ENCODE measurements around the gene RSL24D1. TPM values are rescaled to one million over a fixed set of nuclear protein-coding genes. Genes with fewer than 3 reads are reported as not detected.
A peak's percentile ranks its signal among the peaks of the same experiment; 100 is the strongest.

Gene RSL24D1
- total and polyA plus RNA-seq, 2 of the 13 experiments (the other 11 are each of a cell fraction or from before 2014, with no cell fraction given) = 58.8 to 100.0 TPM

DNA sequence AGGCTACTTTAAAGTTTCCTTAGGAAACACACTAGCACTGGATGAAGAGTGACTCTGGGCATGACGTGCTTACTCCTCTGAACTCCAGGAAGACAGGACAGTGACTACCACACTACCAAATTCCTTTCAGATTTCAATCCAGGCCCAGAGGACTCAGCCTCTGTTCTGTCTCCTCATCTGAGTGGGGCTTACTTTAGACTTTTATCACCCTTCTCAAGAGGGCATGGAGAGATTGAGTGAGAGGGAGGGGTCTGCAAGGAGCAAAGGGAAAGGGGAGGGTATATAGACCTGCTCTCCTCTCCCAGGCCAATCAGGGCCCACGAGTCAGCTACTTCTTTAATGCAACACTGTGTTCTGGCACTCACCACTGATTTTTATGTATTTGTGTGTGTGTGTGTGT is 29.4 kb upstream of the RSL24D1 start:
- H4K20me1 ChIP-seq (ENCODE audit: insufficient read depth, low read length) = no peaks in the 10 kb centered on the region
- POLR2A ChIA-PET = no interaction called here

DNA sequence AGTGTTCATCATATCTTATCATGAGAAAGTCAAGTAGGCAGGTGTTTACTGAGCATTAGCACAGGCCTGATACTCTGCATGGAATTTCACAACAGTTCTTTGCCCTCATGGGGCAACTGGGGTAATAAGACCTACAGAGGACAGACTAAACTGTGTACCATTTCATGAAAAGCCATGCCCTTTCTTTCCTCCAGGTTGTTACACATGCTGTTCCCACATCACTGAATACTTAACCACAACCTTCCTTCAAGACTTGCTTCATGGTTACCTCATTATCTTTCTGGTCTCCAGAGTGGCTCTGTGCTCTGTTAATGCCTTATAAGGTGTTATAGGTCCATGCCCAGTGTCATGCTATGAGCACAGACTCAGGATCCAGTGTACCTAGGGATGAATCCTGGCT is 28.2 kb upstream of the RSL24D1 start:
- in situ Hi-C loops (cut with HindIII; ENCODE audit: extremely low pct_ligation_motif_present, low pct_unique_long_range_greater_than_20kb) (no loop called here), intact Hi-C loops (cut with micrococcal nuclease; ENCODE audit: unreplicated experiment) (no loop called here)
- BruUV-seq (replicated peaks) = no TSS peak
- H3K9me3 ChIP-seq (ENCODE audit: low read length) = no peaks in the 10 kb centered on the region
- CTCF ChIA-PET (ENCODE audit: low intra/inter-chr PET ratio, low total read pairs) = no interaction called here
- H3K9ac ChIP-seq (ENCODE audit: insufficient read depth, low read depth, low read length) = no peak overlapping the region
- no peak overlapping the region for H3K4me3 ChIP-seq (replicated peaks in 1 of 3; ENCODE audit: insufficient read depth in 1 of 3, low read depth in 2 of 3, low read length in 3 of 3)
- H2AFZ ChIP-seq (ENCODE audit: low read length) = no peak overlapping the region
- no peak overlapping the region for H3K27ac ChIP-seq (ENCODE audit: extremely low read length, insufficient read depth, low read length)
- no peaks in the 10 kb centered on the region for H3K27me3 ChIP-seq (ENCODE audit: control insufficient read depth in 1 of 2, insufficient read depth in 2 of 2, low read length in 2 of 2)
- ATAC-seq (peak; percentile 38; the same call in 2 of the 3 replicates), FAIRE-seq (peak; percentile 18), DNase-seq (ENCODE audit: low spot score) (no peak)
- no peak overlapping the region for H3K4me2 ChIP-seq (ENCODE audit: low read depth, low read length)
- no peaks in the 10 kb centered on the region for H3K79me2 ChIP-seq (ENCODE audit: insufficient read depth, low read length)
- POLR2A ChIA-PET = no interaction called here
- no peaks in the 10 kb centered on the region for H4K20me1 ChIP-seq (ENCODE audit: insufficient read depth, low read length)
- TF ChIP-seq, protein P1, sequence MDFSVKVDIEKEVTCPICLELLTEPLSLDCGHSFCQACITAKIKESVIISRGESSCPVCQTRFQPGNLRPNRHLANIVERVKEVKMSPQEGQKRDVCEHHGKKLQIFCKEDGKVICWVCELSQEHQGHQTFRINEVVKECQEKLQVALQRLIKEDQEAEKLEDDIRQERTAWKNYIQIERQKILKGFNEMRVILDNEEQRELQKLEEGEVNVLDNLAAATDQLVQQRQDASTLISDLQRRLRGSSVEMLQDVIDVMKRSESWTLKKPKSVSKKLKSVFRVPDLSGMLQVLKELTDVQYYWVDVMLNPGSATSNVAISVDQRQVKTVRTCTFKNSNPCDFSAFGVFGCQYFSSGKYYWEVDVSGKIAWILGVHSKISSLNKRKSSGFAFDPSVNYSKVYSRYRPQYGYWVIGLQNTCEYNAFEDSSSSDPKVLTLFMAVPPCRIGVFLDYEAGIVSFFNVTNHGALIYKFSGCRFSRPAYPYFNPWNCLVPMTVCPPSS (IDR thresholded peaks at IDR 0.05) = no peak
- TF ChIP-seq HNRNPUL1 (IDR thresholded peaks at IDR 0.05; ENCODE audit: low read depth, low read length) (no peak), SRF (IDR thresholded peaks at IDR 0.05; ENCODE audit: low read depth, low read length) (0 out of 2 replicates have a peak, but pooled peaks have one; percentile 44), CEBPB (IDR thresholded peaks at IDR 0.05; ENCODE audit: borderline replicate concordance, low read depth, low read length) (peak; percentile 39; the same call in 1 of the 2 replicates), HNF4A (CRISPR knock-in tag; IDR thresholded peaks at IDR 0.05) (0 out of 2 replicates have a peak, but pooled peaks have one; percentile 11)
- TF ChIP-seq, protein P2, sequence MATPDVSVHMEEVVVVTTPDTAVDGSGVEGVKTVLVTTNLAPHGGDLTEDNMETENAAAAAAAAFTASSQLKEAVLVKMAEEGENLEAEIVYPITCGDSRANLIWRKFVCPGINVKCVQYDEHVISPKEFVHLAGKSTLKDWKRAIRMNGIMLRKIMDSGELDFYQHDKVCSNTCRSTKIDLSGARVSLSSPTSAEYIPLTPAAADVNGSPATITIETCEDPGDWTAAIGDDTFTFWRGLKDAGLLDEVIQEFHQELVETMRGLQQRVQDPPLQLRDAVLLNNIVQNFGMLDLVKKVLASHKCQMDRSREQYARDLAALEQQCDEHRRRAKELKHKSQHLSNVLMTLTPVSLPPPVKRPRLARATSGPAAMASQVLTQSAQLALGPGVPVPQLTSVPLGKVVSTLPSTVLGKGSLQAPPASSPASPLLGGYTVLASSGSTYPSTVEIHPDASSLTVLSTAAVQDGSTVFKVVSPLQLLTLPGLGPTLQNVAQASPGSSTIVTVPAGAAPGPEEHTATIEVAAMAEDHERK (CRISPR knock-in tag; IDR thresholded peaks at IDR 0.05; ENCODE audit: low read depth) = no peak
- H3K4me1 ChIP-seq (ENCODE audit: insufficient read depth, low read length) = peaks cover 25% of the 10 kb centered on the region
- no peaks in the 10 kb centered on the region for H3K36me3 ChIP-seq (replicated peaks in 1 of 2; ENCODE audit: control insufficient read depth in 1 of 2, insufficient read depth in 2 of 2, low read length in 2 of 2)

More for the DNA sequence above, 29.4 kb upstream of the RSL24D1 start:
- no peak overlapping the region for H3K4me3 ChIP-seq (replicated peaks in 1 of 3; ENCODE audit: insufficient read depth in 1 of 3, low read depth in 2 of 3, low read length in 3 of 3)
- no peaks in the 10 kb centered on the region for H3K9me3 ChIP-seq (ENCODE audit: low read length)
- intact Hi-C loops (cut with micrococcal nuclease; ENCODE audit: unreplicated experiment) (no loop called here), in situ Hi-C loops (cut with HindIII; ENCODE audit: extremely low pct_ligation_motif_present, low pct_unique_long_range_greater_than_20kb) (no loop called here)
- DNase-seq (ENCODE audit: low spot score) (no peak), ATAC-seq (no peak), FAIRE-seq (no peak)
- no peaks in the 10 kb centered on the region for H3K36me3 ChIP-seq (replicated peaks in 1 of 2; ENCODE audit: control insufficient read depth in 1 of 2, insufficient read depth in 2 of 2, low read length in 2 of 2)
- H3K4me1 ChIP-seq (ENCODE audit: insufficient read depth, low read length) = peaks cover 16% of the 10 kb centered on the region
- no peak overlapping the region for H2AFZ ChIP-seq (ENCODE audit: low read length)
- no peak overlapping the region for H3K9ac ChIP-seq (ENCODE audit: insufficient read depth, low read depth, low read length)
- CTCF ChIA-PET (ENCODE audit: low intra/inter-chr PET ratio, low total read pairs) = no interaction called here
- TF ChIP-seq PHF5A (CRISPR knock-in tag; IDR thresholded peaks at IDR 0.05; ENCODE audit: low read depth, unreplicated experiment) = no peak
- TF ChIP-seq ZNF138 (CRISPR knock-in tag; IDR thresholded peaks at IDR 0.05; ENCODE audit: low read depth) = no peak
- TF ChIP-seq, protein P3, sequence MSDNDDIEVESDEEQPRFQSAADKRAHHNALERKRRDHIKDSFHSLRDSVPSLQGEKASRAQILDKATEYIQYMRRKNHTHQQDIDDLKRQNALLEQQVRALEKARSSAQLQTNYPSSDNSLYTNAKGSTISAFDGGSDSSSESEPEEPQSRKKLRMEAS (IDR thresholded peaks at IDR 0.05) = no peak
- no peak for TF ChIP-seq DR1 (CRISPR knock-in tag; IDR thresholded peaks at IDR 0.05)
- no peak for TF ChIP-seq RARA (CRISPR knock-in tag; IDR thresholded peaks at IDR 0.05)
- no peak for TF ChIP-seq SOX13 (IDR thresholded peaks at IDR 0.05)
- TF ChIP-seq SOX13 (CRISPR knock-in tag; conservative IDR thresholded peaks at IDR 0.05 in 1 of 2, IDR thresholded peaks at IDR 0.05 in 1 of 2) = no peak
- TF ChIP-seq ZC3H13 (CRISPR knock-in tag; IDR thresholded peaks at IDR 0.05) = no peak
- TF ChIP-seq, protein P4, sequence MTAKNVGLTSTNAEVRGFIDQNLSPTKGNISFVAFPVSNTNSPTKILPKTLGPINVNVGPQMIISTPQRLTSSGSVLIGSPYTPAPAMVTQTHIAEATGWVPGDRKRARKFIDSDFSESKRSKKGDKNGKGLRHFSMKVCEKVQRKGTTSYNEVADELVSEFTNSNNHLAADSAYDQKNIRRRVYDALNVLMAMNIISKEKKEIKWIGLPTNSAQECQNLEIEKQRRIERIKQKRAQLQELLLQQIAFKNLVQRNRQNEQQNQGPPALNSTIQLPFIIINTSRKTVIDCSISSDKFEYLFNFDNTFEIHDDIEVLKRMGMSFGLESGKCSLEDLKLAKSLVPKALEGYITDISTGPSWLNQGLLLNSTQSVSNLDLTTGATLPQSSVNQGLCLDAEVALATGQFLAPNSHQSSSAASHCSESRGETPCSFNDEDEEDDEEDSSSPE (CRISPR knock-in tag; IDR thresholded peaks at IDR 0.05) = no peak
- no peak for TF ChIP-seq ZNF350 (CRISPR knock-in tag; IDR thresholded peaks at IDR 0.05; ENCODE audit: borderline replicate concordance, low read depth)
- 100% methylated on average over 2 of the region's 2 CpGs for WGBS (ENCODE audit: low lambda C conversion rate)
- no peaks in the 10 kb centered on the region for H3K79me2 ChIP-seq (ENCODE audit: insufficient read depth, low read length)
- no peaks in the 10 kb centered on the region for H3K27me3 ChIP-seq (ENCODE audit: control insufficient read depth in 1 of 2, insufficient read depth in 2 of 2, low read length in 2 of 2)
- BruUV-seq (replicated peaks) = no TSS peak
- no peak overlapping the region for H3K27ac ChIP-seq (ENCODE audit: extremely low read length, insufficient read depth, low read length)
- no peak overlapping the region for H3K4me2 ChIP-seq (ENCODE audit: low read depth, low read length)

All from HepG2 (cell line).